CD4-positive, alpha-beta T cell treated with Interleukin-15 for 1 hour (primary cell): Measurements from ENCODE around the gene PTRH1.

Source experiments
- DNase-seq: peaks from one replicate; pipeline ENCODE4 v3.0.0-alpha.2; 2020

Gene PTRH1

DNA sequence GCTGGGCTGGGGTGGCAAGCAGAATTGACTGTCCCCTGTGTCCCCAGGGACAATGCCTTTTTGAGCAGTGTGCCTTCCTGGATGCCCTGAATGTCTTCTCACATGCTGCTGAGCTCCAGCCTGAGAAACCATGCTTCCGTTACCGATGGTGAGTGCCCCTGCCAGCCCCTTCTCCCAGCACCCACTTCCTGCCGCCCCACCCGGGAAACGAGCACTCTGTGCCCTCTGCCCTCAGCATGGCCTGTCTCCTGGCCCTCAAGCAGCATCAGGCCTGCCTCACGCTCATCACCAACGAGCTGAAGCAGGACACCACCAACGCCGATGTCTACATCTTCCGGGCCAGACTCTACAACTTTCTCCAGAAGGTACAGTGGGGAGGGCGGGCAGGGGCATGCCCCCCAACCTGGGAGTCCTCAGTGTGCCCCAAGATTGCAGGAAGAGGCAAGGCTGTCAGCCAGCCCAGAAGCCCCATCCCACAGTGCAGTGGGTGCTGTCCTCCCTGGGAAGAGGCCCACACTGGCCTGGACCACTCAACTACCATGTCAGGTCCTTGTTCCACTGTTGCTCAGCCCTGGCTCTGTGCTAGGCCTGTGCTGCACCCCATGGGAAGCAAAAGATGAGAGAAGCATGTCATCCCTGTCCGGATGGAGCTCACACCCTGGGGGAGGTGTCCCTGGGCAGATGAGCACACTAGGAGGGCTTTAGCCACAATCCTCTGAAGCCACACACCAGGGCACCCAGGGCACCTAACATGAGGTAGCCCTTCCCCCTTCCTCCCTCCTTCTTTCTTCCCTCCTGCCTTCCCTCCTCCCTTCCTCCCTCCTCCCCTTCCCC lies 4.8 kb upstream of the PTRH1 start:
- DNase-seq = no peak

DNA sequence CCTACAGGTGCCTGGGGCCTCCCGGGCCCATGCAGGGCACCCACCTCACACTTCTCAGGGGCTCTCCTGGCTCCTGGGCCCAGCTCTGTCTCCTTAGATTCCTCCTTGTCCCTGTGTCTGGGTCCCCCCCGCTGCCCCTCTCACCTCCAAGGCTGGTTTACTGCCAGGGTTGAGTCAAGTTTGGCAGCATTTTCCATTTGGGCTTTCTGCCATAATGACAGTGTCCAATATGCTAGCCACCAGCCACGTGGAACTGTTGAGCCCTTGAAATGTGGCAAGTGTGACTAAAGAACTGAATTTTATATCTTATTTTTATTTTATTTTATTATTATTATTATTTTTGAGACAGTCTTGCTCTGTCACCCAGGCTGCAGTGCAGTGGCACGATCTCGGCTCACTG lies 2.3 kb upstream of the PTRH1 start:
- DNase-seq = no peak

DNA sequence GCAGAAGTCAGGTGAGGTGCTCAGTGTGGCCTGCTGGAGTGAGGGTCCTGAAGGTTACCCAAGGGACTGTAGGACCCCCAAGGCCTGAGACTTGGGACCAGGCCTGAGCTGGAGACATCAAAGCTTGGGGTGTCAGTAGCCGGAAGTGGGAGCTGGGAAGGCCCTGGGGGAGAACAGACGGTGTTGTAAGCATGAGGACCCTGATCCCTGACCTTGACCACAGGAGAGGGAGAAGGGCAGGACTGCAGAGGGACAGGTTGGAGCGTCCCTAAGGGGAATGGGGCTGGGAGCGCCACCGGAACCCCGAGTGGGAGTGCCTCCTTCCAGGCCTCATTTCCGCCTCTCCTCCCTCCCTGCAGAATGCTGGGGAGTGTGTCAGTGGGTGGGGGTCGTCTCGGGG lies 949 bp upstream of the PTRH1 start:
- no peak for DNase-seq

DNA sequence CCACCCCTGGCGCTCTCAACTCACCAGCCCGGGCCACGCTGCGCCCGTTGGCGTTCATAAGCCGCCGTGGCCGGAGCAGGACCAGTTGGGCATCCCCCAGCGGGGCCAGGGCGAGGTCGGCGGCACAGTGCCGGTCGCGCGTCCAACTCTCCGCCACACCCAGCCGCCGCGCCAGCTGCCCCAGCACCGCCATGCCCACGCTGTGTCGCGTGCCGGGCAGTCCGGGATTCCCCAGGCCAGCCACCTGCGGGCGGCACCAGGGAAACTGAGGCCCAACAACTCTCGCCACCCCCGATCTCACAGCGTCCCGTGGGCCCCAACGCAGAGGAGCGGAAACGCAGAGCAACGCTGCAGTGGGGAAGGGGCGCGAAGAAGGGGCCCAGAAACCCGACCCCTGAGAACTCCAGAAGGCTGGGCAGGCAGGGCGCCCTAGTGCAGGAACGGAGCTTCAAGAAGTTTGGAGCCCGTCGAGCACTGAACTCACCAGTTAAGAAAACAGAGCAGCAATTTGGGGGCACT lies 453 bp downstream of the PTRH1 start:
- no peak for DNase-seq

GRCh38 chr9:127714020-127714750 lies 1.3 kb downstream of the PTRH1 start:
- DNase-seq = no peak

DNA sequence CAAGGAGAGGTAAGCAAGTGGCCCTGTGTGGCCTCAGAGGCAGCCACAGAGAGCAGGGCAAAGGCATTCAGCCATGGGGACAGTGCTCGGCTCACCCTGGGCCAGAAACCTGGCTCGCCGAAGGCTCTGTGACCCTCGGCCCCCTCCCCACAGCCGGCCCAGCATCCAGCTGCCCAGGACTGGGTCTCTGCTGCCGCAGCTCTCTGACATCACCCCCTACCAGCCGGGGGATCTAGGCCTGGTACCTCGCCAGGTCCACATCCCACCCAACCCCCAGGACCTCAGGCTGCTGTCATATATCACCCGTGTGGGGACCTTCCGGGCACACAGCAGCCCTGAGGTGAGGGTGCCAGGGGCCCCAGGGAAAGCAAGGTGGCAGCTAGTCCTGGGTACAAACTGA lies 2.6 kb downstream of the PTRH1 start:
- no peak for DNase-seq

DNA sequence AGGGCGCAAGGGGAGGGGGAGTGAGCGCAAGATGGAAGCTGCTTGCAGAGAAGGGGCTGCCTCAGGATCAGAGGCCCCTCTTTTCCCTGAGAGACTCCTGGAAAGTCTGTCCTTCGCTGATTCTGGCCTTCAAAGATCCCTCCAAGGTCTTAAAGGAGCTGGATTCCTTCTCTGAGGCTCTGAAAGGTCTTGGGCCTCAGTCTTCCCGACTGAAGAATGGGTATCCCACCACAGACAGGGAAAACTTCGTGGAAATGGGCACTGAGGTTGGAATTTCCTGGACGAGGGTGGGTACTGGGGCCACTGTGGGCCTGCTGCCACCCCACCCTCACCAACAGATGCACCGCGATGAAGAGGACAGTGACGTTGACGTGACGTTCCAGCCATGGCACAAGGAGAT lies 3.1 kb downstream of the PTRH1 start:
- no peak for DNase-seq

DNA sequence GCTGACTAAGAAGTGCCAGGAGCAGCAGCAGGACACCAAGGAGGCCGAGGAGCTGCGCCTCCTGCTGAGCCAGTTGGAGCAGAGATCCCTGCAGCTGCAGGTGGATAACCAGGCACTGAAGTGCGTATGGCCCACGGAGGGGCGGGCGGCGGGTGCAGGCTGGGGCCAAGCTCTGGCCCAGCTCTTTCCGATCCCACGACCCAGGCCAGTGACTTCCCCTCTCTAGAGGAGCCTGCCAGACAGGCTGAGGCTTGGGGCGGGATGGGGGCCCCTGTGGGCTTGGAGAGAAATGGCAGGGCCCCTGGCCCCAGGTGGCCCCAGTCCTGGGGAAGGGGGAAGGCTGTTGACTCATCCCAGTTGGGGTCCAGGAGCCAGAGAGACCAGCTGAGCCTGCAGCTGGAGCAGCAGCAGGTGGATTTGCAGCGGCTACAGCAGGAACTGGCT lies 3.6 kb downstream of the PTRH1 start:
- no peak for DNase-seq

GRCh38 chr9:127711226-127711701 lies 4.2 kb downstream of the PTRH1 start:
- no peak for DNase-seq

DNA sequence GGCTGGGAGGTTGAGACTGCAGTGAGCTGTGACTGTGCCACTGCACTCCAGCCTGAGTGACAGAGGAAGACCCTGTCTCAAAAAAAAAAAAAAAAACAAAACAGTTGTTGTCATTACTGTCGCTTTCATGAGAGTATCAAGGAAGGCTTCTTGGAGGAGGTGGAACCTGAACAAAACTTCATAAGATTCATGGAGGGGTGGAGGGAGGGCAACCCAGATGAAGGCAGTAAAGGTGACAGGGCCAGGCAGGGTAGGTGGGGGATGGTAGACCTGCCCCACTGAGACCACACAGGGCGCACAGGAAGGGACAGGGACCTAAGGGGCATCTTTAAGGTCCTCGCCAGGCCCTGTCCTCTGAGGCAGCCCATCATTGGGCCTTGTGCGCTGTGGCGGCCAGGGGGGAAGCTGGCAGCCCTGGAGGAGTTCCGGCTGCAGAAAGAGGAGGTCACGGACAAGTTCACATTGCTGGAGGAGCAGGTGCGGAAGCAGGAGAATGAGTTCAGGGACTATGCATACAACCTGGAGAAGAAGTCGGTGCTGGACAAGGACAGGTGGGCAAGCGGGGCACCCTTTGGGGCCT lies 5.2 kb downstream of the PTRH1 start:
- no peak for DNase-seq

DNA sequence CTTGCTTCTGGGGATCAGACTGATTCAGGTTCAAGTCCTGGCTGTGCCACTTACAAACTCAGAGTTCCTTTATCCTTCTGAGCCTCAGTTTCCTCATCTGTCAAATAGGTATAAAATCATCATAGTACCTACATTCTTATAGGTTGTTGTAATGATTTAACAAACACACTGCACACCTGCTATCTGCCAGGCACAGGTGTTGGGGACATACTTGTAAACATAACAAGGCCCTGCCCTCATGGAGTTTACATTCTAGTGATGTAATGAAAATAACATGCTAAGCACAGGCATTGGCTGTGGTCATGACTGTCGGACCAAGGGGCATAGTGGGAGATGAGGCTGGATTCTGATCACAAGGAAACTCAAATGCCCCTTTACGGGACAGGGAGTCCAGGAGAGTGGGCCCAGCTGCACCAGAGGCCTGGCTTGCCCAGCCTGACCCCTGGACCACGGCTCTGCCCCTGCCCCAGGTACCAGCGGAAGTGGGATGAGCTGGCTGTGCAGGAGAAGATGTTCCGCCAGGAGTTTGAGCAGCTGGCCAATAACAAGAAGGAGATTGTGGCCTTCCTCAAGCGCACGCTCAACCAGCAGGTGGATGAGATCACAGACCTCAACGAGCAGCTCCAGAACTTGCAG lies 6.4 kb downstream of the PTRH1 start:
- no peak for DNase-seq

- DNase-seq = peak; percentile 57
Measured at GRCh38 chr9:127707766-127708165, 7.7 kb downstream of the PTRH1 start.

DNA sequence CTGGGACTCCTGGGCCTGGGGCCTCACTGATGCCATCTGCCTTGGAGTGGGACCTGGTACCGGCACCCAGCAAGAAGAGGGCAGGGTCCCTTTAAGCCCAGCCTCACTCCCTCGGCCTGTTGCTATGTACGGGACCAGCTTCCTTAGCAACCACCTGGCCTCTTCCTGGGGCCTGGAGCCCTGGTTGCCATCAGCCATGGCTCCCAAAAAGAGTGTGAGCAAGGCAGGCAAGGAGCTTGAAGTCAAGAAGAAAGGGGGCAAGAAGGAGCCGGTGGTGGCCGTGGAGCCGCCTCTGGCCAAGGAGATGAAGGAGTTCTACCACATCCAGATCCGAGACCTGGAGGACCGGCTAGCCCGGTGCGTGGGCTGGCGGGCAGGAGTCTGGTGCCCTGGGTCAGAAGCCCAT lies 8.6 kb downstream of the PTRH1 start, which contains the start of gene CFAP157:
TSS of gene CFAP157 (plus strand) at position 153 of the 406 bp plus-strand sequence. CDS start at position 197, 44 bp downstream.
- DNase-seq = no peak

- DNase-seq = no peak
Measured at GRCh38 chr9:127705577-127706379, 9.7 kb downstream of the PTRH1 start.

GRCh38 chr9:127703289-127703946 lies 12.0 kb downstream of the PTRH1 start:
- DNase-seq = no peak

- no peak for DNase-seq
Measured at GRCh38 chr9:127700594-127701255, 14.7 kb downstream of the PTRH1 start.

- no peak for DNase-seq
Measured at GRCh38 chr9:127700140-127700539, 15.3 kb downstream of the PTRH1 start.

- DNase-seq = peak; percentile 93
Measured at GRCh38 chr9:127698985-127699670, 16.3 kb downstream of the PTRH1 start.

- DNase-seq = no peak
Measured at GRCh38 chr9:127698386-127698785, 17.1 kb downstream of the PTRH1 start.

DNA sequence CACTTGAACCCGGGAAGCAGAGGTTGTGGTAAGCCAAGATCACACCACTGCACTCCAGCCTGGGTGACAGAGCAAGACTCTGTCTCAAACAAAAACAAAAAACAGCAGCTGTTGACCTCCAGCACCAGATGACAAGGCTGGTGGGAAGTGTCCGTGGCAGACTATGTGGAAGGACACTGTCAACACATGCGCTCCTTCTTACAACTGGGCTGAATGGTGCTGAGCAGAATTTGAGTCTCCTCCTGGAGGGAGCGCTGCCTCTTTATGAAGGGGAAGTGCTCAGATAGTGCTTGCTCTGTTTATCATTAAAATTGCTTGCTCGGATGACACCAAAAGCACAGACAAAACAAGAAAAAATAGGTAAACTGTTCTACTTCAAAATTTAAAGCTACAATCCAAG lies 17.9 kb downstream of the PTRH1 start:
- no peak for DNase-seq
